Astrocyte (in vitro differentiated cells and primary cell): ENCODE results near the gene MYO16.

ENCODE experiments used
- EZH2 ChIP-seq: IDR thresholded peaks from 2 replicates; pipeline ENCODE4 v1.6.1; 2012; ENCODE audit warnings: mild to moderate bottlenecking, low read length, inconsistent platforms; ENCODE audit not compliant: insufficient read depth
- TF ChIP-seq, protein P1 (sequence below): IDR thresholded peaks from 2 replicates; pipeline ENCODE4 v1.5.1; 2011; ENCODE audit warnings: low read depth, mild to moderate bottlenecking, inconsistent platforms, low read length, moderate library complexity; ENCODE audit not compliant: insufficient read depth

GRCh38 chr13:109114991-109115390, 485.6 kb downstream of the MYO16 start:
- TF ChIP-seq, protein P1, sequence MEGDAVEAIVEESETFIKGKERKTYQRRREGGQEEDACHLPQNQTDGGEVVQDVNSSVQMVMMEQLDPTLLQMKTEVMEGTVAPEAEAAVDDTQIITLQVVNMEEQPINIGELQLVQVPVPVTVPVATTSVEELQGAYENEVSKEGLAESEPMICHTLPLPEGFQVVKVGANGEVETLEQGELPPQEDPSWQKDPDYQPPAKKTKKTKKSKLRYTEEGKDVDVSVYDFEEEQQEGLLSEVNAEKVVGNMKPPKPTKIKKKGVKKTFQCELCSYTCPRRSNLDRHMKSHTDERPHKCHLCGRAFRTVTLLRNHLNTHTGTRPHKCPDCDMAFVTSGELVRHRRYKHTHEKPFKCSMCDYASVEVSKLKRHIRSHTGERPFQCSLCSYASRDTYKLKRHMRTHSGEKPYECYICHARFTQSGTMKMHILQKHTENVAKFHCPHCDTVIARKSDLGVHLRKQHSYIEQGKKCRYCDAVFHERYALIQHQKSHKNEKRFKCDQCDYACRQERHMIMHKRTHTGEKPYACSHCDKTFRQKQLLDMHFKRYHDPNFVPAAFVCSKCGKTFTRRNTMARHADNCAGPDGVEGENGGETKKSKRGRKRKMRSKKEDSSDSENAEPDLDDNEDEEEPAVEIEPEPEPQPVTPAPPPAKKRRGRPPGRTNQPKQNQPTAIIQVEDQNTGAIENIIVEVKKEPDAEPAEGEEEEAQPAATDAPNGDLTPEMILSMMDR: no peak
- TF ChIP-seq EZH2: no peak
